ENCODE results near the gene DBH.

The DBH gene

GRCh38 chr9:133708246-133709014 is 72.3 kb downstream of the DBH start:
- DNase-seq (ENCODE audit: low read depth), result no peak
- TF ChIP-seq CTCF (IDR thresholded peaks at IDR 0.05; ENCODE audit: insufficient read depth, low read depth, low read length, missing control alignments), result no peak
- H3K4me3 ChIP-seq (ENCODE audit: low read depth, low read length), result no peak overlapping the region

Measured in GM12865 (cell line).